Right atrium auricular region (tissue), 2 donors: ENCODE measurements around the gene MDP1. TPM values are rescaled to one million over a fixed set of nuclear protein-coding genes. Genes with fewer than 3 reads are reported as not detected.

Experiments
- DNase-seq: peaks from one replicate; pipeline ENCODE4 v3.0.0-alpha.2; 2019; ENCODE audit warnings: low spot score
- H3K27ac ChIP-seq, 2 donors: fragments of 200-600 bp; sonication (generic); 1 replicate in 1 of 2; 2 replicates in 1 of 2; pipeline ENCODE4 v1.5.1; 2016 to 2019
- H3K27me3 ChIP-seq, 2 donors: fragments of 200-600 bp; sonication (generic); one replicate each; pipeline versions ENCODE4 v1.5.1 to v1.6.0; 2017 to 2019
- H3K36me3 ChIP-seq: fragments of 200-600 bp; sonication (generic); one replicate; pipeline ENCODE4 v1.5.1; 2016
- H3K4me1 ChIP-seq, 2 donors: fragments of 200-600 bp; sonication (generic); one replicate each; pipeline versions ENCODE4 v1.5.1 to v1.6.0; 2017 to 2019
- H3K4me3 ChIP-seq, 2 donors: fragments of 200-600 bp; sonication (generic); 1 replicate in 1 of 2; 2 replicates in 1 of 2; pipeline ENCODE4 v1.5.1; 2017 to 2019; ENCODE audit warnings: mild to moderate bottlenecking in 1 of 2, moderate library complexity in 1 of 2
- H3K9me3 ChIP-seq, 2 donors: fragments of 200-600 bp; sonication (generic); one replicate each; pipeline ENCODE4 v1.5.1; 2019
- CTCF ChIP-seq, 2 donors: fragments of 200-600 bp; sonication (generic); IDR thresholded peaks; one replicate each; pipeline ENCODE4 v1.5.1; 2019; ENCODE audit warnings: antibody characterized with exemption in 2 of 2
- total RNA-seq, 2 donors: library from RNA; depleted of rRNA; stranded (reverse); fragments of >200 nt; gene quantifications; one replicate each; pipeline ENCODE4 v1.1.0, GENCODE V29; 2016

The MDP1 gene
- total RNA-seq, 2 donors from 2014 or later, result 15.5 to 19.7 TPM

- H3K36me3 ChIP-seq, result peaks cover 11% of the 10 kb centered on the region
- no peaks in the 10 kb centered on the region for H3K27me3 ChIP-seq
- H3K4me1 ChIP-seq, result peaks cover 0 to 9% of the 10 kb centered on the region in 2 donors
- DNase-seq, result no peak
- TF ChIP-seq CTCF (IDR thresholded peaks at IDR 0.05), result no peak
- H3K9me3 ChIP-seq, result no peaks in the 10 kb centered on the region
- no peak overlapping the region for H3K27ac ChIP-seq
- peak overlapping the region; percentile 12 to 40 for H3K4me3 ChIP-seq
These were observed 43.5 kb downstream of the MDP1 start for GRCh38 chr14:24172261-24172860.

- H3K27ac ChIP-seq, result no peak within 1 kb of the TSS
- H3K9me3 ChIP-seq, result no peaks in the 10 kb centered on the region
- H3K4me3 ChIP-seq, result peak within 1 kb of the TSS; percentile 12 to 40
- no peaks in the 10 kb centered on the region for H3K27me3 ChIP-seq
- peak; percentile 89 for DNase-seq
- H3K4me1 ChIP-seq, result peaks cover 0 to 9% of the 10 kb centered on the region in 2 donors
- TF ChIP-seq CTCF (IDR thresholded peaks at IDR 0.05), result no peak
- H3K36me3 ChIP-seq, result peaks cover 18% of the 10 kb centered on the region
These were observed 44.2 kb downstream of the MDP1 start, which contains the start of gene REC8 for GRCh38 chr14:24171422-24172260. Gene REC8, plus strand, starts transcription at chr14:24172080. Its CDS starts 473 bp downstream, at chr14:24172553.

GRCh38 chr14:24167469-24168114 lies 48.3 kb downstream of the MDP1 start:
- no peak for TF ChIP-seq CTCF (IDR thresholded peaks at IDR 0.05)
- no peak for DNase-seq
- Histone ChIP-seq H3K36me3 (peaks cover 58% of the 10 kb centered on the region), H3K4me1 (peaks cover 0 to 24% of the 10 kb centered on the region in 2 donors), H3K9me3 (no peaks in the 10 kb centered on the region), H3K27ac (no peak overlapping the region), H3K27me3 (no peaks in the 10 kb centered on the region), H3K4me3 (no peak overlapping the region)

- H3K27ac ChIP-seq, result no peak overlapping the region
- no peaks in the 10 kb centered on the region for H3K9me3 ChIP-seq
- H3K4me1 ChIP-seq, result peaks cover 0 to 25% of the 10 kb centered on the region in 2 donors
- DNase-seq, result no peak
- H3K36me3 ChIP-seq, result peaks cover 58% of the 10 kb centered on the region
- no peak overlapping the region for H3K4me3 ChIP-seq
- no peak for TF ChIP-seq CTCF (IDR thresholded peaks at IDR 0.05)
- H3K27me3 ChIP-seq, result no peaks in the 10 kb centered on the region
These were observed 50.1 kb downstream of the MDP1 start for GRCh38 chr14:24165785-24166184.

GRCh38 chr14:24164518-24164991 lies 51.3 kb downstream of the MDP1 start:
- Histone ChIP-seq H3K27ac (no peak overlapping the region), H3K4me3 (no peak overlapping the region), H3K36me3 (peaks cover 70% of the 10 kb centered on the region), H3K9me3 (no peaks in the 10 kb centered on the region), H3K27me3 (no peaks in the 10 kb centered on the region), H3K4me1 (peaks cover 0 to 30% of the 10 kb centered on the region in 2 donors)
- DNase-seq, result no peak
- TF ChIP-seq CTCF (IDR thresholded peaks at IDR 0.05), result no peak

Other genes starting within 250 kb of the MDP1 start
- gene DHRS4L2, start 227.1 kb downstream of the MDP1 start, total RNA-seq, result 10 to 100 TPM; 10.6 to 17.6 TPM
- not detected for gene CARMIL3, start 164.1 kb downstream of the MDP1 start, total RNA-seq
- gene CPNE6, start 144.5 kb downstream of the MDP1 start, total RNA-seq, result under 1 TPM in 1 of 2 donors, not detected in 1; 0.24 TPM
- gene PCK2, start 121.8 kb downstream of the MDP1 start, total RNA-seq, result 10 to 100 TPM in 1 of 2 donors, 1 to 10 TPM in 1; 1.8 to 10.7 TPM
- gene DCAF11, start 101.3 kb downstream of the MDP1 start, total RNA-seq, result 10 to 100 TPM; 54.1 to 69.8 TPM
- gene NRL, start 101.1 kb downstream of the MDP1 start, total RNA-seq, result 1 to 10 TPM; 2.5 to 5.0 TPM
- gene FITM1, start 85.4 kb downstream of the MDP1 start, total RNA-seq, result 100 to 1,000 TPM in 1 of 2 donors, 10 to 100 TPM in 1; 74.3 to 180 TPM
- gene PSME1, start 79.9 kb downstream of the MDP1 start, total RNA-seq, result 100 to 1,000 TPM in 1 of 2 donors, 10 to 100 TPM in 1; 72.9 to 112 TPM
- 10 to 100 TPM in 1 of 2 donors, 1 to 10 TPM in 1; 9.9 to 16.8 TPM for gene EMC9, start 74.5 kb downstream of the MDP1 start, total RNA-seq
- gene PSME2, start 69.5 kb downstream of the MDP1 start, total RNA-seq, result 10 to 100 TPM; 23.1 to 40.6 TPM
- 10 to 100 TPM; 24.1 to 47.5 TPM for gene RNF31, start 68.6 kb downstream of the MDP1 start, total RNA-seq
- gene IRF9, start 54.8 kb downstream of the MDP1 start, total RNA-seq, result 10 to 100 TPM; 29.2 to 33.1 TPM
- 1 to 10 TPM; 3.8 to 5.6 TPM for gene REC8, start 44.0 kb downstream of the MDP1 start, total RNA-seq
- gene IPO4, start 27.2 kb downstream of the MDP1 start, total RNA-seq, result 10 to 100 TPM; 12.1 to 15.7 TPM
- gene TM9SF1, start 20.6 kb downstream of the MDP1 start, total RNA-seq, result 10 to 100 TPM; 23.5 to 42.7 TPM
- gene TSSK4, start 10.4 kb downstream of the MDP1 start, total RNA-seq, result not detected
- gene CHMP4A, start 2.6 kb downstream of the MDP1 start, total RNA-seq, result 10 to 100 TPM; 31.6 to 63.0 TPM
- gene NEDD8, start 16.3 kb upstream of the MDP1 start, total RNA-seq, result 100 to 1,000 TPM; 184 to 206 TPM
- gene GMPR2, start 16.9 kb upstream of the MDP1 start, total RNA-seq, result 10 to 100 TPM; 28.1 to 31.7 TPM
- 10 to 100 TPM; 28.2 to 36.3 TPM for gene TINF2, start 26.6 kb upstream of the MDP1 start, total RNA-seq
- gene TGM1, start 47.1 kb upstream of the MDP1 start, total RNA-seq, result 10 to 100 TPM; 11.9 to 36.9 TPM
- 10 to 100 TPM; 21.3 to 22.2 TPM for gene RABGGTA, start 55.5 kb upstream of the MDP1 start, total RNA-seq
- 10 to 100 TPM; 10.1 to 13.7 TPM for gene DHRS1, start 83.7 kb upstream of the MDP1 start, total RNA-seq
- 10 to 100 TPM; 13.9 to 15.5 TPM for gene NOP9, start 83.8 kb upstream of the MDP1 start, total RNA-seq
- gene CIDEB, start 91.9 kb upstream of the MDP1 start, total RNA-seq, result 1 to 10 TPM; 2.0 to 6.6 TPM
- gene LTB4R2, start 94.1 kb upstream of the MDP1 start, total RNA-seq, result 1 to 10 TPM in 1 of 2 donors, under 1 TPM in 1; 0.98 to 1.4 TPM
- gene LTB4R, start 95.4 kb upstream of the MDP1 start, total RNA-seq, result 1 to 10 TPM; 1.9 to 3.0 TPM
- gene ADCY4, start 119.0 kb upstream of the MDP1 start, total RNA-seq, result 10 to 100 TPM; 17.1 to 25.5 TPM
- gene RIPK3, start 123.9 kb upstream of the MDP1 start, total RNA-seq, result 1 to 10 TPM; 1.9 to 3.8 TPM
- gene NFATC4, start 152.1 kb upstream of the MDP1 start, total RNA-seq, result 10 to 100 TPM; 12.5 to 13.4 TPM
- gene NYNRIN, start 182.9 kb upstream of the MDP1 start, total RNA-seq, result 10 to 100 TPM in 1 of 2 donors, 1 to 10 TPM in 1; 6.0 to 10.1 TPM
- 1 to 10 TPM in 1 of 2 donors, under 1 TPM in 1; 0.48 to 1.4 TPM for gene CBLN3, start 213.6 kb upstream of the MDP1 start, total RNA-seq
- gene KHNYN, start 213.9 kb upstream of the MDP1 start, total RNA-seq, result 10 to 100 TPM; 16.3 to 23.0 TPM
- 10 to 100 TPM; 49.2 to 55.1 TPM for gene SDR39U1, start 226.7 kb upstream of the MDP1 start, total RNA-seq